ENCODE measurements around the gene GJD4. TPM values are rescaled to one million over a fixed set of nuclear protein-coding genes. Genes with fewer than 3 reads are reported as not detected.

Gene GJD4
- total RNA-seq, 1 experiment from 2014 or later: not detected

Other genes starting within 250 kb of the GJD4 start
- 0.52 TPM in 1 of 2 replicates, not detected in the other for gene FZD8, start 37.0 kb downstream of the GJD4 start, total RNA-seq (2014; rRNA removed; shearing (Covaris generic); ENCODE audit: low replicate concordance)

All from Karpas-422 (cell line).